Upper lobe of left lung (tissue), 6 donors: ENCODE data around the gene KIF4A. TPM values are rescaled to one million over a fixed set of nuclear protein-coding genes. Genes with fewer than 3 reads are reported as not detected.

Experiments used
- ATAC-seq, 2 donors: fragments of 200-7000 bp; cut with Tn5 transposase; one replicate each; pipeline ENCODE4 v1.9.1; 2022; ENCODE audit warnings: mild to moderate bottlenecking in 2 of 2, moderate library complexity in 2 of 2; ENCODE audit not compliant: low FRiP score in 2 of 2
- DNase-seq, 2 donors: peaks; one replicate each; pipeline ENCODE4 v3.0.0-alpha.2; 2019 to 2020
- H3K27ac ChIP-seq, 4 donors: fragments of 200-600 bp; sonication (generic); one replicate each; pipeline ENCODE4 v1.5.1; 2016 to 2019
- H3K27me3 ChIP-seq, 4 donors: fragments of 200-600 bp; sonication (generic); one replicate each; pipeline ENCODE4 v1.5.1; 2017 to 2019
- H3K36me3 ChIP-seq, 4 donors: fragments of 200-600 bp; sonication (generic); one replicate each; pipeline ENCODE4 v1.5.1; 2016 to 2019
- H3K4me1 ChIP-seq, 4 donors: fragments of 200-600 bp; sonication (generic); one replicate each; pipeline ENCODE4 v1.5.1; 2018 to 2019
- H3K4me3 ChIP-seq, 4 donors: fragments of 200-600 bp; sonication (generic); one replicate each; pipeline ENCODE4 v1.5.1; 2017 to 2019; ENCODE audit warnings: mild to moderate bottlenecking in 2 of 4, moderate library complexity in 1 of 4
- H3K9me3 ChIP-seq, 4 donors: fragments of 200-600 bp; sonication (generic); one replicate each; pipeline ENCODE4 v1.5.1; 2018 to 2019
- CTCF ChIP-seq, 6 experiments: fragments of 450-650 bp in 4 of 6; fragments of 200-600 bp in 2 of 6; sonication (generic) in 2 of 6; IDR thresholded peaks; one replicate each; pipeline ENCODE4 v1.5.1; 2016 to 2019; ENCODE audit warnings: antibody characterized with exemption in 6 of 6
- EP300 ChIP-seq, 4 donors: sonication (generic); formaldehyde crosslinking; IDR thresholded peaks; one replicate each; pipeline ENCODE4 v1.5.1; 2017; ENCODE audit warnings: antibody characterized with exemption in 4 of 4, control low read depth in 2 of 4
- POLR2A ChIP-seq, 4 donors: fragments of 450-650 bp; IDR thresholded peaks; one replicate each; pipeline ENCODE4 v1.5.1; 2016 to 2017; ENCODE audit warnings: antibody characterized with exemption in 4 of 4, mild to moderate bottlenecking in 2 of 4
- POLR2AphosphoS5 ChIP-seq, 2 donors: sonication (generic); formaldehyde crosslinking; IDR thresholded peaks; one replicate each; pipeline ENCODE4 v1.5.1; 2017; ENCODE audit warnings: antibody characterized with exemption in 2 of 2
- WGBS, 2 donors: methylation state at CpG; one replicate each; pipeline ENCODE4 v1.1.5; 2017 to 2018; 5-methylcytosine and 5-hydroxymethylcytosine counted together
- total RNA-seq, 6 donors: library from RNA; depleted of rRNA in 4 of 6; stranded (reverse); fragments of >200 nt in 4 of 6; gene quantifications; one replicate each; pipeline versions ENCODE4 v1.1.0 to v1.2.1, GENCODE V29; 2016 to 2021
- donor health status: DM: no; HTN: no; CAD: no; lungs with moderate emphysema.
- donor health status: DM: no; HTN: yes; CAD: no; lungs with severe emphysema.

Gene KIF4A
- total RNA-seq, 6 donors from 2014 or later: under 0.01 to 2.6 (median 0.69) TPM

GRCh38 chrX:70437011-70437410 lies 147.1 kb downstream of the KIF4A start:
- H3K27ac ChIP-seq: no peak overlapping the region
- 39 to 42% methylated on average over 2 of the region's 2 CpGs for WGBS, 2 donors
- ATAC-seq (no peak), DNase-seq (no peak)
- peaks cover 0 to 9% (median 0%) of the 10 kb centered on the region in 4 donors for H3K27me3 ChIP-seq
- no peak overlapping the region for H3K4me3 ChIP-seq
- no peaks in the 10 kb centered on the region for H3K9me3 ChIP-seq
- TF ChIP-seq POLR2A (IDR thresholded peaks at IDR 0.05) (no peak), CTCF (IDR thresholded peaks at IDR 0.05) (no peak), POLR2AphosphoS5 (IDR thresholded peaks at IDR 0.05) (no peak), EP300 (IDR thresholded peaks at IDR 0.05) (no peak)
- H3K36me3 ChIP-seq: no peaks in the 10 kb centered on the region
- peaks cover 0 to 3% (median 0%) of the 10 kb centered on the region in 4 donors for H3K4me1 ChIP-seq

GRCh38 chrX:70437921-70438665 lies 148.2 kb downstream of the KIF4A start:
- WGBS, 2 donors: 63 to 81% methylated on average over 8 of the region's 8 CpGs
- H3K27me3 ChIP-seq: peaks cover 0 to 9% (median 0%) of the 10 kb centered on the region in 4 donors

GRCh38 chrX:70439016-70439415 lies 149.1 kb downstream of the KIF4A start:
- no peak overlapping the region for H3K4me3 ChIP-seq
- no peak for TF ChIP-seq EP300 (IDR thresholded peaks at IDR 0.05)
- no peak for TF ChIP-seq POLR2AphosphoS5 (IDR thresholded peaks at IDR 0.05)
- no peak for TF ChIP-seq POLR2A (IDR thresholded peaks at IDR 0.05)
- TF ChIP-seq CTCF (IDR thresholded peaks at IDR 0.05): no peak
- H3K9me3 ChIP-seq: no peaks in the 10 kb centered on the region
- no peaks in the 10 kb centered on the region for H3K36me3 ChIP-seq
- peaks cover 0 to 11% (median 0%) of the 10 kb centered on the region in 4 donors for H3K27me3 ChIP-seq
- no peak for DNase-seq
- 47 to 56% methylated on average over 1 of the region's 1 CpG for WGBS, 2 donors
- no peak for ATAC-seq
- H3K4me1 ChIP-seq: peaks cover 0 to 3% (median 0%) of the 10 kb centered on the region in 4 donors
- H3K27ac ChIP-seq: no peak overlapping the region

More at GRCh38 chrX:70437921-70438665, 148.2 kb downstream of the KIF4A start:
- Histone ChIP-seq H3K4me3 (no peak overlapping the region), H3K4me1 (peaks cover 0 to 3% (median 0%) of the 10 kb centered on the region in 4 donors), H3K27ac (no peak overlapping the region), H3K9me3 (no peaks in the 10 kb centered on the region), H3K36me3 (no peaks in the 10 kb centered on the region)
- TF ChIP-seq EP300 (IDR thresholded peaks at IDR 0.05) (no peak), POLR2A (IDR thresholded peaks at IDR 0.05) (no peak), CTCF (IDR thresholded peaks at IDR 0.05) (no peak)
- ATAC-seq (no peak), DNase-seq (no peak)

- H3K4me3 ChIP-seq: no peak overlapping the region
- TF ChIP-seq EP300 (IDR thresholded peaks at IDR 0.05): no peak
- TF ChIP-seq POLR2A (IDR thresholded peaks at IDR 0.05): no peak
- TF ChIP-seq CTCF (IDR thresholded peaks at IDR 0.05): no peak
- no peak for TF ChIP-seq POLR2AphosphoS5 (IDR thresholded peaks at IDR 0.05)
- peaks cover 0 to 15% (median 4%) of the 10 kb centered on the region in 4 donors for H3K27me3 ChIP-seq
- H3K4me1 ChIP-seq: peaks cover 0 to 8% (median 2%) of the 10 kb centered on the region in 4 donors
- no peak for ATAC-seq
- H3K27ac ChIP-seq: no peak overlapping the region
- WGBS, 2 donors: 60 to 63% methylated on average over 5 to 6 of the region's 6 CpGs
- H3K36me3 ChIP-seq: no peaks in the 10 kb centered on the region
- H3K9me3 ChIP-seq: no peaks in the 10 kb centered on the region
- DNase-seq: no peak
Measured at GRCh38 chrX:70442224-70442623, 152.3 kb downstream of the KIF4A start.
